NOMO-1 (cell line): Measurements from ENCODE around the gene TFEB.

ENCODE experiments used
- DNase-seq, 2 experiments: peaks; one replicate each; lab custom pipeline; 2025; ENCODE audit not compliant: unreplicated experiment in 2 of 2; lab: John Stamatoyannopoulos, UW

TFEB gene

GRCh38 chr6:41693281-41694240 is 41.8 kb downstream of the TFEB start:
- DNase-seq = no peak

GRCh38 chr6:41692730-41693129 is 42.7 kb downstream of the TFEB start:
- DNase-seq = no peak

- no peak for DNase-seq
Measured at GRCh38 chr6:41692080-41692675, 43.2 kb downstream of the TFEB start.

GRCh38 chr6:41691426-41692079 is 43.9 kb downstream of the TFEB start:
- DNase-seq = no peak

GRCh38 chr6:41690541-41691330 is 44.7 kb downstream of the TFEB start:
- DNase-seq = no peak

- DNase-seq = no peak
Measured at GRCh38 chr6:41689171-41690008, 46.0 kb downstream of the TFEB start.

GRCh38 chr6:41688256-41688965 is 47.0 kb downstream of the TFEB start:
- DNase-seq = no peak

- DNase-seq = no peak
Measured at GRCh38 chr6:41687501-41688175, 47.8 kb downstream of the TFEB start.

- no peak for DNase-seq
Measured at GRCh38 chr6:41685641-41686380, 49.6 kb downstream of the TFEB start.

GRCh38 chr6:41684311-41685180 is 50.9 kb downstream of the TFEB start:
- DNase-seq = no peak

GRCh38 chr6:41683523-41684310 is 51.7 kb downstream of the TFEB start:
- peak; percentile 61 to 69 for DNase-seq

GRCh38 chr6:41683273-41683522 is 52.2 kb downstream of the TFEB start:
- no peak for DNase-seq

- no peak for DNase-seq
Measured at GRCh38 chr6:41682497-41683272, 52.7 kb downstream of the TFEB start.

GRCh38 chr6:41682056-41682477 is 53.3 kb downstream of the TFEB start:
- DNase-seq = peak; percentile 58 to 78

GRCh38 chr6:41680182-41680965 is 55.0 kb downstream of the TFEB start:
- no peak for DNase-seq
